ENCODE data around the gene GALNT17. TPM values are rescaled to one million over a fixed set of nuclear protein-coding genes. Genes with fewer than 3 reads are reported as not detected.

The GALNT17 gene
- polyA plus RNA-seq, 1 donor (not counting 4 experiments of a cell fraction or from before 2014, with no cell fraction given): not detected

GRCh38 chr7:71386152-71386785 is 254.3 kb downstream of the GALNT17 start:
- dilution Hi-C loops (cut with MboI; ENCODE audit: extremely low pct_ligation_motif_present, low sequenced_read_pairs): no loop called here
- no peaks in the 10 kb centered on the region for H3K27me3 ChIP-seq (ENCODE audit: control insufficient read depth, extremely low read depth, insufficient read depth, low read length)
- no peak overlapping the region for H3K4me2 ChIP-seq (ENCODE audit: control insufficient read depth, extremely low read depth, insufficient read depth, low read depth, low read length)
- FAIRE-seq: no peak
- H3K9ac ChIP-seq (ENCODE audit: control insufficient read depth, extremely low read depth, insufficient read depth, low read length): no peak overlapping the region
- H3K4me3 ChIP-seq (ENCODE audit: control insufficient read depth in 2 of 3, extremely low read depth in 1 of 3, insufficient read depth in 2 of 3, low read depth in 1 of 3, low read length in 3 of 3): no peak overlapping the region
- H3K27ac ChIP-seq (ENCODE audit: control insufficient read depth, insufficient read depth, low read length): no peak overlapping the region
- no peak overlapping the region for H2AFZ ChIP-seq (ENCODE audit: control insufficient read depth, low read length)
- DNase-seq (ENCODE audit: low read depth, low spot score): no peak
- no peaks in the 10 kb centered on the region for H3K79me2 ChIP-seq (ENCODE audit: control insufficient read depth, insufficient read depth, low read length)
- H4K20me1 ChIP-seq (ENCODE audit: control insufficient read depth, extremely low read depth, insufficient read depth, low read length): no peaks in the 10 kb centered on the region
- no peaks in the 10 kb centered on the region for H3K36me3 ChIP-seq (ENCODE audit: control insufficient read depth in 2 of 2, extremely low read depth in 1 of 2, insufficient read depth in 2 of 2, low read length in 2 of 2)
- no peaks in the 10 kb centered on the region for H3K9me1 ChIP-seq (ENCODE audit: control insufficient read depth, extremely low read depth, insufficient read depth, low read length)
- peaks cover 8% of the 10 kb centered on the region for H3K9me3 ChIP-seq (ENCODE audit: control insufficient read depth, low read depth, low read length)
- H3K4me1 ChIP-seq (ENCODE audit: control insufficient read depth, extremely low read depth, insufficient read depth, low read length): no peaks in the 10 kb centered on the region
- TF ChIP-seq, protein P1, sequence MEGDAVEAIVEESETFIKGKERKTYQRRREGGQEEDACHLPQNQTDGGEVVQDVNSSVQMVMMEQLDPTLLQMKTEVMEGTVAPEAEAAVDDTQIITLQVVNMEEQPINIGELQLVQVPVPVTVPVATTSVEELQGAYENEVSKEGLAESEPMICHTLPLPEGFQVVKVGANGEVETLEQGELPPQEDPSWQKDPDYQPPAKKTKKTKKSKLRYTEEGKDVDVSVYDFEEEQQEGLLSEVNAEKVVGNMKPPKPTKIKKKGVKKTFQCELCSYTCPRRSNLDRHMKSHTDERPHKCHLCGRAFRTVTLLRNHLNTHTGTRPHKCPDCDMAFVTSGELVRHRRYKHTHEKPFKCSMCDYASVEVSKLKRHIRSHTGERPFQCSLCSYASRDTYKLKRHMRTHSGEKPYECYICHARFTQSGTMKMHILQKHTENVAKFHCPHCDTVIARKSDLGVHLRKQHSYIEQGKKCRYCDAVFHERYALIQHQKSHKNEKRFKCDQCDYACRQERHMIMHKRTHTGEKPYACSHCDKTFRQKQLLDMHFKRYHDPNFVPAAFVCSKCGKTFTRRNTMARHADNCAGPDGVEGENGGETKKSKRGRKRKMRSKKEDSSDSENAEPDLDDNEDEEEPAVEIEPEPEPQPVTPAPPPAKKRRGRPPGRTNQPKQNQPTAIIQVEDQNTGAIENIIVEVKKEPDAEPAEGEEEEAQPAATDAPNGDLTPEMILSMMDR (optimal IDR thresholded peaks at IDR 0.05 in 1 of 3, IDR thresholded peaks at IDR 0.05 in 1 of 3, conservative IDR thresholded peaks at IDR 0.05 in 1 of 3; ENCODE audit: extremely low read depth in 1 of 3, insufficient read depth in 2 of 3, low read length in 3 of 3): no peak
- no peak for TF ChIP-seq EZH2 (IDR thresholded peaks at IDR 0.05; ENCODE audit: low read length)

DNA sequence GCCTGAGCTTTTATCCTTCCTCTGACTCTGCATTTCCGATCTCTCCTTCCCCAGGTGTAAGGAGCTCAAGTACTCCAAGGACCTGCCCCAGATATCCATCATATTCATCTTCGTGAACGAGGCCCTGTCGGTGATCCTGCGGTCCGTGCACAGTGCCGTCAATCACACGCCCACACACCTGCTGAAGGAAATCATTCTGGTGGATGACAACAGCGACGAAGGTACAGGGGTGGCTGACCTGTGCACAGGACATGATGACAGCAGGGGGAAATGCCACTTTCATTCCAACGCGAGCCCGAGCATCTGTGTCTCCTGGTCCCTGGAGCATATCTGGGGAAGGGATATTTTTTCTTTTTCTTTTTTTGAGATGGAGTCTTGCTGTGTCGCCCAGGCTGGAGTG is 256.2 kb downstream of the GALNT17 start:
- no peaks in the 10 kb centered on the region for H3K4me1 ChIP-seq (ENCODE audit: control insufficient read depth, extremely low read depth, insufficient read depth, low read length)
- H3K27me3 ChIP-seq (ENCODE audit: control insufficient read depth, extremely low read depth, insufficient read depth, low read length): no peaks in the 10 kb centered on the region
- no peaks in the 10 kb centered on the region for H4K20me1 ChIP-seq (ENCODE audit: control insufficient read depth, extremely low read depth, insufficient read depth, low read length)
- no peak overlapping the region for H3K9ac ChIP-seq (ENCODE audit: control insufficient read depth, extremely low read depth, insufficient read depth, low read length)
- H3K9me1 ChIP-seq (ENCODE audit: control insufficient read depth, extremely low read depth, insufficient read depth, low read length): no peaks in the 10 kb centered on the region
- no peak for TF ChIP-seq EZH2 (IDR thresholded peaks at IDR 0.05; ENCODE audit: low read length)
- TF ChIP-seq, protein P1 (optimal IDR thresholded peaks at IDR 0.05 in 1 of 3, IDR thresholded peaks at IDR 0.05 in 1 of 3, conservative IDR thresholded peaks at IDR 0.05 in 1 of 3; ENCODE audit: extremely low read depth in 1 of 3, insufficient read depth in 2 of 3, low read length in 3 of 3): no peak
- H3K79me2 ChIP-seq (ENCODE audit: control insufficient read depth, insufficient read depth, low read length): no peaks in the 10 kb centered on the region
- no peak for FAIRE-seq
- H3K27ac ChIP-seq (ENCODE audit: control insufficient read depth, insufficient read depth, low read length): no peak overlapping the region
- H3K9me3 ChIP-seq (ENCODE audit: control insufficient read depth, low read depth, low read length): peaks cover 8% of the 10 kb centered on the region
- H3K4me2 ChIP-seq (ENCODE audit: control insufficient read depth, extremely low read depth, insufficient read depth, low read depth, low read length): no peak overlapping the region
- no peak overlapping the region for H2AFZ ChIP-seq (ENCODE audit: control insufficient read depth, low read length)
- H3K4me3 ChIP-seq (ENCODE audit: control insufficient read depth in 2 of 3, extremely low read depth in 1 of 3, insufficient read depth in 2 of 3, low read depth in 1 of 3, low read length in 3 of 3): no peak overlapping the region
- DNase-seq (ENCODE audit: low read depth, low spot score): no peak
- no peaks in the 10 kb centered on the region for H3K36me3 ChIP-seq (ENCODE audit: control insufficient read depth in 2 of 2, extremely low read depth in 1 of 2, insufficient read depth in 2 of 2, low read length in 2 of 2)
- dilution Hi-C loops (cut with MboI; ENCODE audit: extremely low pct_ligation_motif_present, low sequenced_read_pairs): no loop called here
